Panc1 (cell line): ENCODE results near the gene CAPRIN1.

ENCODE experiments used
- CTCF ChIP-seq: fragments of 450-650 bp; IDR thresholded peaks from 2 replicates; pipeline ENCODE4 v1.5.1; 2017; ENCODE audit warnings: mild to moderate bottlenecking
- POLR2AphosphoS5 ChIP-seq: IDR thresholded peaks from 2 replicates; pipeline ENCODE4 v1.6.1; 2012; ENCODE audit warnings: mild to moderate bottlenecking, low read depth, low read length, moderate library complexity
- REST ChIP-seq, 2 experiments: IDR thresholded peaks; 2 replicates each; pipeline ENCODE4 v1.6.1; 2011 to 2012; ENCODE audit warnings: low read depth in 2 of 2, control low read depth in 1 of 2, low read length in 1 of 2, mild to moderate bottlenecking in 1 of 2, moderate library complexity in 1 of 2; ENCODE audit not compliant: insufficient read depth in 1 of 2
- SIN3A ChIP-seq: IDR thresholded peaks from 2 replicates; pipeline ENCODE4 v1.6.1; 2012; ENCODE audit warnings: low read depth, mild to moderate bottlenecking, low read length, moderate library complexity, borderline replicate concordance; ENCODE audit not compliant: insufficient read depth
- TCF7L2 ChIP-seq: IDR thresholded peaks from 2 replicates; pipeline ENCODE4 v1.6.1; 2011; ENCODE audit warnings: mild to moderate bottlenecking, low read depth, low read length, inconsistent platforms

- TF ChIP-seq CTCF = no peak
- TF ChIP-seq SIN3A = no peak
- TF ChIP-seq POLR2AphosphoS5 = no peak
- no peak for TF ChIP-seq TCF7L2
- no peak for TF ChIP-seq REST (IDR thresholded peaks at IDR 0.05; ENCODE audit: insufficient read depth in 1 of 2, low read depth in 2 of 2, low read length in 1 of 2)
Observed at GRCh38 chr11:34052608-34053160, 1.2 kb downstream of the CAPRIN1 start.
